ENCODE results near the gene NOL9.
"Not testable (repeated sequence)": the region's sequence is repeated elsewhere in the genome, so short reads cannot be mapped to it uniquely, and the experiment has no call there.

NOL9 gene

DNA sequence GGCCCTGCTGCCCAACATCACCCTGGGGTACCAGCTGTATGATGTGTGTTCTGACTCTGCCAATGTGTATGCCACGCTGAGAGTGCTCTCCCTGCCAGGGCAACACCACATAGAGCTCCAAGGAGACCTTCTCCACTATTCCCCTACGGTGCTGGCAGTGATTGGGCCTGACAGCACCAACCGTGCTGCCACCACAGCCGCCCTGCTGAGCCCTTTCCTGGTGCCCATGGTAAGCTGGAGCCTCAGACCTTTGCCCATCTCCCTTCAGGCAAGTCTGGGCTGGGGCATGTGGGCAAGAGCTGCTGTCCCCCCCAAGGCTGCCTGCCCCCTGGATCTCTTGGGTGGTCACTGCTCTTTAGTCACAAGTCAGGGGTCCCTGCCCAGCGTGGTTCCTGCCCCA is 16.7 kb upstream of the NOL9 start:
- DNase-seq: no peak

DNA sequence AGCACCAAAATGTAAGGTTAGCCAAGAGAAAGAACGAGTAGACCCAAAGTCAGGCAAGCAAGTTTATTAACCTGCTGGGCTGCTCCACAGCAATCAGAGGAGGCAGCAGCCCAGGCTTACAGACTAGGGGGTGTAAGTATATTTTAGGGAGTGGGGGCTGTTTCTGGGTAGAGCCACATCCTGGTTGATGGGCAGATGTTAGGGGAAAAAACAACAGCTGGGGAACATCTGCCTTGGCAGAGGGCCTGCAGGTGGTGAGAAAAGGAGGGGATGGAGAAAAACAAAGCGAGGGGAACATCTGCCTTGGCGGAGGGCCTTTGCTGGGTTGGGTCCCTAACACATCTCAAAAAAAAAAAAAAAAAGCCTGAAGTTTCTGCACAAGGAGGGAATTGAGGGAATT is 15.8 kb upstream of the NOL9 start:
- no peak for DNase-seq

- no peak for DNase-seq
Measured at GRCh38 chr1:6569033-6569432, 14.7 kb upstream of the NOL9 start.

DNA sequence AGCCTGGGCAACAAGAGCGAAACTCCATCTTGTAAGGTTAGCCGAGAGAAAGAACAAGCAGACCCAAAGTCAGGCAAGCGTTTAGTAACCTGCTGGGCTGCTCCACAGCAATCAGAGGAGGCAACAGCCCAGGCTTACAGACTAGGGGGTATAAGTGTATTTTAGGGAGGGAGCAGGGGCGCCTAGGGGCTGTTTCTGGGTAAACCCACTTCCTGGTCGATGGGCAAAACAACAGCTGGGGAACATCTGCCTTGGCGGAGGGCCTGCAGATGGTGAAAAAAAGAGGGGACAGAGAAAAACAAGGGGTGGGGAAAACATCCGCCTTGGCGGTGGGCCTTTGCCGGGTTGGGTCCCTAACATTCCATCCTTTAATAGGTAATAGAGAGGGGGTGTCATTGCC is 6.0 kb upstream of the NOL9 start:
- DNase-seq: no peak

DNA sequence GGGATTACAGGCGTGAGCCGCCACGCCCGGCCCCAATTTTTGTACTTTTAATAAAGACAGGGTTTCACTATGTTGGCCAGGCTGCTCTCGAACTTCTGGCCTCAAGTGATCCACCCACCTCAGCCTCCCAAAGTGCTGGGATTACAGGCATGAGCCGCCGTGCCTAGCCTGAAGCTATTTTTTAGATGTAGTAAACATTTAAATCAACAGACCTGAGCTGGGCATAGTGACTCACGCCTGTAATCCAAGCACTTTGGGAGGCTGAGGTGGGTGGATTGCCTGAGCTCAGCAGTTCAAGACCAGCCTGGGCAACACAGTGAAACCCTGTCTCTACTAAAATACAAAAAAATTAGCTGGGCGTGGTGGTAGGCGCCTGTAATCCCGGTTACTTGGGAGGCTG is 4.8 kb upstream of the NOL9 start:
- DNase-seq: not testable (repeated sequence)

DNA sequence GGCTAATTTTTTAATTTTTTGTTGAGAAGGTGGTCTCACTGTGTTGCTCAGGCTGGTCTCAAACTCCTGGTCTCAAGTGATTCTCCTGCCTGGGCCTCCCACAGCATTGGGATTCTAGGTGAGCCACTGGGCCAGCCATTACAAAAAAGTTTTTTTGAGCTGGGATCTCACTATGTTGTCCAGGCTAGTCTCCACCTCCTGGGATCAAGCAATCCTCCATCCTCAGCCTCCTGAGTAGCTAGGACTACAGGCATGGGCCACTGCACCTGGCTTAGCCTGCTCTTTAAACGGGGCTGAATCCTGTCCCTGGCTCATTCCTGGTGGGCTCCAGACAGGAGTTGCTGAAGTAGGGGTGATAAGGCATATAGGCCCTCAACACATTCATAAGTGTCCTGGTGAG is 3.3 kb upstream of the NOL9 start:
- no peak for DNase-seq

DNA sequence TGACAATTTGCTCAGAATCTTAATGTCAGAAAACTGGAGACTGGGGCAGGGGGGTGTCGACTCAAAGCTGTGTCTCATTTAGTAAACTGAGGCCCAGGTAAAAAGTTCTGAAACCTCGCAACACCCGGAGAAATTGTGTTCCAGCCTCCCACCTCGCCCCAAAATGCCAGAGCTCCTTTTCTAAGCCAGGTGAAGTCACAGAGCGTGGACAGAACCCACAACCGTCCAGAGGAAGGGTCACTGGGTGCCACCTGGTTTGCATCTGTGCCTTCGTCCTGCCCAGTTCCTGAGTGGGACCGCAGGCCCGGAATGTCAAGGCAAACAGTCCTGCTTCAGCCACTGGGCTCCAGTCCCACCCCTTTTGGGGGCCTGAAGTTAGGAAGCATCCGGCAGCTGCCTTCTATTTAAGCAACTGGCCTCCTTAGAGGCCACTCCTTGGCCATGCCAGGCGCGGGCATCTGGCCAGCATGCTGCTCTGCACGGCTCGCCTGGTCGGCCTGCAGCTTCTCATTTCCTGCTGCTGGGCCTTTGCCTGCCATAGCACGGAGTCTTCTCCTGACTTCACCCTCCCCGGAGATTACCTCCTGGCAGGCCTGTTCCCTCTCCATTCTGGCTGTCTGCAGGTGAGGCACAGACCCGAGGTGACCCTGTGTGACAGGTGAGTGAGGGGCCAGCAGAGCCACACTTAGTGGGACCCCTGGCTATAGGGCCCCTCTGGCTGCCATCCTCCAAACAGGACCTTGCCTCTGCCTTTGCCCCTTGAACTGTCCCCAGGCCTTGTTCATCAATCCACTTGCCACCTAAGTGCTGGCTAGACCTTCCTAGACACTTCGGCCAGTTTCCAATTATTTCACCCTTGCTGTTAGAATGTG is 830 bp upstream of the NOL9 start, which contains the start of gene TAS1R1:
TAS1R1 (plus strand) TSS at position 401 of the 872 bp plus-strand sequence; CDS start at position 468, 67 bp downstream.
- no peak for DNase-seq

- no peak for DNase-seq
Measured at GRCh38 chr1:6547301-6547700, 7.0 kb downstream of the NOL9 start.

DNA sequence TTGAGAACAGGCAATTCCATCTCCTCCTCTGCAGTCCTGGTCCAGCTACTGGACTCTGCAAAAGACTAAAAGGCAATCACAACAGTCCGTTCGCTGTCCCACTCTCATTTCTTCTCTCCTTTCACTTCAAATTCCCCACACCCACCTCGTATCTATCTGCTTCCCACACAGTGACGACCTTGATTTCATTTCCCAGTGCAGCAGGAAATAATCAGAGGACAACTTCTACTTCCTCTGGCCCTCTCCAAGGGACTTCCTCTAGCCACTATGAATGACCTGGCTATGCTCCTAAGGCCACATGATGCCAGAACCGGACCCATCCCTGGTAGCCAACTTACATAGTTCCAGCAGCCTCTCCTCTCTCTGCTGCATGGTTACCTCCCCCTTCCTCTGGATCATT is 8.0 kb downstream of the NOL9 start:
- DNase-seq: no peak

- DNase-seq: no peak
Measured at GRCh38 chr1:6545276-6546112, 8.8 kb downstream of the NOL9 start.

DNA sequence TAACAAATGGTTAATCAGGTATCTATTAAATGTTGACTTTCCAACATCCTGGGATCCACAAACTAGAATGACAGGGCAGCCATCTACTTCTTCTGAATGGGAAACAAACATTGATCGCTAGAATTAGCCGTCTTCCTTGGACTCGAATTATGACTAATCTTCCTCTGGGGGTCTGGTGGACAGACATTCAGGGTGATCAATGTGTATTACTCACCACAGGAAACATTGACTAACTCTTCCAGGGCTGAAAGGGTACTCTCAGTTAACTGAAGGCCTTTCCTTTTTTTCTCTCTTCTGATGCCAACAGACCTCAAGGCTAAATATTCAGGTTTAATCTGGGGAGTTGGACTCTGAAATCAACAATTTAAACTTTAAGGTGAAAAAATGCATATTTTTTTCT is 9.5 kb downstream of the NOL9 start:
- DNase-seq: no peak

- no peak for DNase-seq
Measured at GRCh38 chr1:6538956-6539355, 15.4 kb downstream of the NOL9 start.

- no peak for DNase-seq
Measured at GRCh38 chr1:6536291-6536690, 18.0 kb downstream of the NOL9 start.

GRCh38 chr1:6535214-6535613 is 19.1 kb downstream of the NOL9 start:
- no peak for DNase-seq

DNA sequence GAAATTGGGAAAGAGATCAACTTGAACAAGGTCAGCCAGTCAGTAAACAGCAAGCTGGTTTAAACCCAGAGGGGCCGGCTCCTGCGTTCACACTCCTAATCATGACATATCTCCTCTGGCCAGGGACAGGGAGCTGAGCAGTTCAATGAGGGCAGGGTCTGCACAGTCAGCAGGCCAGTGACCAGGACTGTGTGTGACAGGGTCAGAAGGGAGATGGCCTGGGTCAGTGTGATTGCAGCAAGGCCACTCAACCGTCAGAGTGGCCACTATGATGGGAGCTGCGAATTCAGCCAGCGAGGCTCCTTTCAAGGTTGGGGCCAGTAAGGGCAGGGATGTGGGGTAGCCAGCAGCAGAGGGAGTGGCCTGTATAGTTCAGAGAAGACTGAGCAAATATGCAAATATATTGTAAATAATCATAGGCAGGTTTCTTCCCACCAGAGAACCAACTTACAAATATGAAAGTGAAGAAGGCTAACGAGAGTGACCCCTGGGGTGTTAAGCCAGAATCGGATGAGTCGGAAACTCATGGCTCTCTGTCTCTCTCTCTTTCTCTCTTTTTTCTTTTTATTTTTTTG is 20.0 kb downstream of the NOL9 start:
- DNase-seq: no peak

DNA sequence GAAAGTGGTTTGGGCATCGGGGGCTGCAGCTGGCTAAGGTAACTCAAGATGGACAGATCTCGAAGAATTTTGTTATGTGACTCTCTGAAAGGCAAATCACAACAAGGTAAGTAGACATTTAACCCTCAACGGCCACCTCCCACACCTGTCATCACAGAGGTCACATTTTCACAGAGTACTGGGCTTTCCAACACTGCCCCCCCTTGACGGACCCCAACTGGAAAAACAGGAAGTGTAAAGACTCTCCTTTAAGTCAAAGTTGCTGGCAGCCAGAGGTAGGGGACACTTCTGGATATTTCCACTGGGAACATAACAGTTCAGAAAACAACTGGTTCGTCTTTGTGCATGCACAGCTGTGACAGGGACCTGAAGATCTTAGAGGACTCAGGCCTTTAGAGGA is 22.3 kb downstream of the NOL9 start:
- no peak for DNase-seq

- DNase-seq: no peak
Measured at GRCh38 chr1:6530504-6531160, 23.7 kb downstream of the NOL9 start.

- no peak for DNase-seq
Measured at GRCh38 chr1:6528492-6528891, 25.8 kb downstream of the NOL9 start.

GRCh38 chr1:6526316-6526715 is 28.0 kb downstream of the NOL9 start:
- DNase-seq: no peak

GRCh38 chr1:6523566-6523965 is 30.7 kb downstream of the NOL9 start:
- peak; percentile 76 for DNase-seq

DNA sequence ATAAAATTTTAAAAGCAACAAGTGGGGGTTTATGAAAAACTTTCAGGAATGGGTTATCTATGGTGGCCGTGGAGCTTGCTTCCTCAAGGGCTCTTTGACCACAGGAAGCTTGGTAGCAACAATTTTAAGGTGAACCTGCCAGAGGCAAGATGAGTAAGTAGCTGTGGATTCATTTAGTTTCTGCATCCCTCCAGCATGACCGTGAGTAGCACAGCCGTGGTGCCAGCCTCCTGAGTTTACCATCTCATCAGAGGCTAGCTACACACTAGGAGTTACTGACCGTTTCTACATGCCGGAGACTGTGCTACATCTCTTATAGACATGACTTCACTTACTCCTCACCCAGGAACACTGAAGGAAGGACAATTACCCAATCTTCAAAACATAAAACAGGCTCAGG is 32.8 kb downstream of the NOL9 start:
- no peak for DNase-seq

DNA sequence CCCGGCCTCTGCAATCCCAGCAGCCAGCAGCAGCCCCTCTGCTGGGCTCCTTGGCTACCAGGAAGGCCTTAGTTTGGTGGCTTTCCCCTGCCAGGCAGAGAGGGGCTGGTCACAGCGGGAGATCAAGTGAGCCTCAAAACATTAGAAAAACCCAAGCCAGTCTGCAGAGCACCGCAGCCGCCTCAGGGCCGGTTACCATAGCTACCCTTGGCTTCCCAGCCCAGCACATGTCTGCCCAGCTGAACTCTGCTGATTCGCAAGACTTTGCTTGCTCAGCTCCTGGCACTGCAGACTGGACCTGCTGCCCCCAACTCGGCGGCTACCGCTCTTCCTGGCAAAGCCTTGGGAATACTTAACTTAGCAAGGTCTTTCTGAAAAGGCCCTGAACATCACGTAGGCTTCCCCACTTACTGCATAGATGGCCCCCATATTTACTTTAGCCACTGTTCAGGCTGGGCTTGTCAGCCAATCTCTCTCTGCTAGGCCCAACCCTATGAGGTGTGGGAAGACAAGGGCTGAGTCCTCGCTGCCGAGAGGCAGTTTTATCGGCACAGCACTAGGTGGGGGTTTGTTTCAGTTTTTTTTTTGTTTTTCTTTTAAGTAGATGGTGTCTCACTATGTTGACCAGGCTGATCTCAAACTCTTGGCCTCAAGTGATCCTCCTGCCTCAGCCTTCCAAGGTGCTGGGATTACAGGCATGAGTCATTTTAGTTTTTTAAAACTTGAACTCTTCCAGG is 34.2 kb downstream of the NOL9 start:
- DNase-seq: peak; percentile 97

Data from NCI-H1092 (cell line).